Activated CD8-positive, alpha-beta memory T cell treated with anti-CD3 and anti-CD28 coated beads for 36 hours (primary cell): ENCODE data around the gene METTL21C. TPM values are rescaled to one million over a fixed set of nuclear protein-coding genes. Genes with fewer than 3 reads are reported as not detected.

ENCODE experiments used
- CTCF ChIA-PET: fragments of 350-600 bp; sonication (Branson Sonifier 250); formaldehyde crosslinking; loops from one replicate; lab custom pipeline; 2021; ENCODE audit warnings: antibody characterized with exemption; lab: Charles Lee
- POLR2A ChIA-PET: fragments of 350-600 bp; sonication (Branson Sonifier 250); formaldehyde crosslinking; loops from one replicate; lab custom pipeline; 2021; ENCODE audit warnings: antibody characterized with exemption; lab: Charles Lee
- total RNA-seq, 2 experiments: library from RNA; stranded (reverse); gene quantifications; one replicate each; pipeline ENCODE4 v1.2.3, GENCODE V29; 2021

The METTL21C gene
- total RNA-seq, 2 experiments from 2014 or later, result not detected

DNA sequence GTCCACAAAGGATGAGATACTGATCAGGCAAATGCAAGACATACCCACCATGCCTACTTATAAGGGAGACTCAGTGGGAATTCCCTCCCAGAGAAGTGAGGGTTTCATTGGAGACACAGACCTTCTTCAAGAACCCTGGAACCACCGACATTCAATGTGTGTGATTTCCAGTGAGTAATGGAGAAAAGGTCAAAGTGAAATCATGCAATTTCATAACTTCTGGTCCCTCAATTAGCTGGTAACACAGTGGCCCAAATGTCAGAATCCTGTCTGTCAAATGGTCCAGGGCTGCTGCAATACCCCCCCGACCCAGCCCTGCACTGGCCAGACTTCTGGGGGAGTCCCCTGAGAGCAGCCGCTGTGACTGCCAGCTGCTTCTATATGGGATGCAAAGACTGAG is 4.7 kb upstream of the METTL21C start:
- CTCF ChIA-PET, result no interaction called here
- POLR2A ChIA-PET, result no interaction called here

GRCh38 chr13:102698649-102698980 is 3.8 kb upstream of the METTL21C start:
- CTCF ChIA-PET, result no interaction called here
- POLR2A ChIA-PET, result no interaction called here

DNA sequence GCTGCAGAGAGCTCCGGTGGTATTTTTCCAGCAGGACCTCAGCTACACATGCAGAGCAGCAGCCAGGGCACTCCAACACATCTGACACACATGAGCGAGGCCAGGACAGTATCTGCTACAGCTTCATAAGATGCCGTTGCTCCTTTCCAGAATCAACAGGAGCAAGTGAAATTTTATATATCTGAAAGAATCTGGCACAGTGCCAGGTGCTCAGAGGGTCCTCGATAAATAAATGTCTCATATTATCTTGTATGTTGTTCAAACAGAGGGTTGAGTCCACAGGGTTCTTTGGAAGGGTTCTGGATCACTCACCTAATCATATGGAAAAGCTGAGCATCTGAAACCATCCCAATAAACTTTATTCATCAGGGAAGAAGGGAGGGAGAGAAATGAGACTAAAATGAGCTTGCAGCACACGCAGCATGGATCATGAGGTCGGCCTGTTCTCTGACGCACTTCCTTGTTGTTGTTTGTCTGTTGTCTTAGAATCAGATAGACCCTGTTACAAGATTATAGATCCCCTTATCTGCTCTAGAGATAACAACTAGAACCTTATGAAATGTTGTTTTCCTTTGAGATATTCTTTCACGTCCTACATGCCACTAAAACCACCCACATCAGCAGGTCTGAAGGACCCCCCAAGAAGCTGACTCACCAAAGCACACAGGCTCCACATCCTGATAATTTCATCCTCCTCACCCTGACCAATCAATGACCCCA is 3.2 kb upstream of the METTL21C start:
- CTCF ChIA-PET, result no interaction called here
- POLR2A ChIA-PET, result no interaction called here

DNA sequence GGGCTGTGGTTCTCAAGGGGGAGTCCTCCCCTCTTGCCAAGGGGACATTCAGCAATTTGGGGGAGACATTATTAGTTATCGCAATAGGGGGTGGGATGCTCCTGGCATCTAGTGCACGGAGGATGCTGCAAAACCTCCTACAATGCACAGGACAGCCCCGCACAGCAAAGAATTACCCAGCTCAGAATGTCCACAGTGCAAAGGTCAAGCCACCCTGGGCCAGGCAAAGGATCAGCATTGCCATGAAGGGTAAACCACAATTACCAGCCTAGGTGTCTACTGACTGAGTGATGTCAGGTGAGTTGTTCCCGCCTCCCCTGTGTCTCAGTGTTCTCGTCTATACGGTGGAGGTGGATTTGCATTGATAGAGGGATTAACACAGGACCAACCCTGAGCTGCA is 2.4 kb upstream of the METTL21C start:
- CTCF ChIA-PET, result no interaction called here
- POLR2A ChIA-PET, result no interaction called here

- CTCF ChIA-PET, result no interaction called here
- POLR2A ChIA-PET, result no interaction called here
Measured at GRCh38 chr13:102696465-102696864, 1.6 kb upstream of the METTL21C start.

DNA sequence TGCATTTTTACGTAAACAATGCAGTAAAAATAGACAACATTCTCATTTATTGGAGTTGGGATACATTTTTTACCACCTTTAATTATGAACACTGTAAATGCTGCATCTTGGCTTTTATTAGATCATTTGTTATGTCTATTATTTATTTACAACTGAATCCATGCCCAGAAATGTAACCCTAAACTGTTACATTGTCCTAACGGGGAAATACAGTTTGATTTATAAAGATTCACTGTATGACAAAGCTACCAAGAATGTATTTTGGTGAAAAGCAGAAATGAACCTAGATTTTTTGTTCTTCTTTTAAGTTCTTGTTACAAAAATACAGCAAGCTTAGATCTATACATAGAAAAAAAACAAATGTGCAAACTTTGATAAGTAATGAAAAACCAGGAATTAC is 1.1 kb downstream of the METTL21C start:
- POLR2A ChIA-PET, result no interaction called here
- CTCF ChIA-PET, result no interaction called here

- POLR2A ChIA-PET, result no interaction called here
- CTCF ChIA-PET, result no interaction called here
Measured at GRCh38 chr13:102693250-102693649, 1.6 kb downstream of the METTL21C start.

GRCh38 chr13:102692491-102692826 is 2.4 kb downstream of the METTL21C start:
- ChIA-PET POLR2A (no interaction called here), CTCF (no interaction called here)

DNA sequence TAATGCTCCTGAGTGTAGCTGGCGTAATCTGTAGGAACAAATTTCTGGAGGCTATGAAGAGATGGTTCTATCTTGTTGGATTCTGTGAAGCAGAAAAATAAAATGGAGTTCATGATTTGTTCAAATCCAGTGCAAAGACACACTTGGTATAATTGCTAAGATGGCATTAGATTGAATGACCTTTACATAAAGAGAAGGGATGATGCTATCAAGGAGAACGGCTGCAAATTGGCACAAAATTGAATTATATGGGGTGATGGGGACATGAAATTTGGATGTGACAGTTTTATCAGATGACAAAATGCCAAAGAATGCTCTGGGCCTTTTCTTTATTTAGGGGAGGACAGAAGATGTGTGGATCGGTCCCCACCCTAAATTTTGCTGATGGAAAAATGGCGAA is 4.0 kb downstream of the METTL21C start:
- ChIA-PET CTCF (no interaction called here), POLR2A (interaction anchor here (0.6 kb wide), 1 partner anchor 1841 kb away, joined by 3 read pairs; no protein-coding TSS in a partner anchor)

DNA sequence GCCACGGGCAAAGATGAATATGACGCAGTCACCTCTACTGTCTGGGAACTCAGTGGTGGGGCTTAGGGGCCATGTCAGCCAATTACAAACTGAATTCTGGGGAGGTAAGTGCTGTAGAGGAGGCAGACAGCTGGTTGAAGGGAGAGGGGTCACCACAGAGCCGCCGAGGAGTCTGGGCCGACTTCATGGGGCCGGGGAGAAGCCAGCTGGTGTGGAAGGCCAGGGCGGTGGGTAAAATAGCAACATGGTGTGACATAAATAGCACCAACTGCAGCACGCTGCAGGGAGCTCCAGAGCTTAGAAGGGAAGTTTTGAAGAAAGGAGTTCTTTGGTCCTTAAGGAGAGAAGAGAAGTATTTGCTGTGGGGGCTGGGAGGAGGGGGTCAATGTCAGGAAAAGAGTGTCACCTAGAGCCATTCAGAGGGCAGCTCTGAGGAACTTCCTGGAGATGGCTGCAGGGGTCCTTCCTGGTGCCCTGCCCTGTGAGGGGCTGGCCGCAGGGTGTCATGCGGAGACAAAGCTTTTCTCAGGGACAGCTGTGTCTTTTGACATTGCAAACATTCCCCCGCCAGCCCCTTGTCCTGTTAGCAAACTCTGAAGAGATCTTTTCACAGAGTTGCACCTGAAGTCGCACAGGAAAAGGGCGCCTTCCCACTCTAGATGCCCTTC is 6.4 kb downstream of the METTL21C start:
- CTCF ChIA-PET, result no interaction called here
- POLR2A ChIA-PET, result interaction anchor here (0.6 kb wide), 1 partner anchor 108 kb away, joined by 5 read pairs; no protein-coding TSS in a partner anchor

- CTCF ChIA-PET, result no interaction called here
- POLR2A ChIA-PET, result no interaction called here
Measured at GRCh38 chr13:102687520-102687919, 7.3 kb downstream of the METTL21C start.

DNA sequence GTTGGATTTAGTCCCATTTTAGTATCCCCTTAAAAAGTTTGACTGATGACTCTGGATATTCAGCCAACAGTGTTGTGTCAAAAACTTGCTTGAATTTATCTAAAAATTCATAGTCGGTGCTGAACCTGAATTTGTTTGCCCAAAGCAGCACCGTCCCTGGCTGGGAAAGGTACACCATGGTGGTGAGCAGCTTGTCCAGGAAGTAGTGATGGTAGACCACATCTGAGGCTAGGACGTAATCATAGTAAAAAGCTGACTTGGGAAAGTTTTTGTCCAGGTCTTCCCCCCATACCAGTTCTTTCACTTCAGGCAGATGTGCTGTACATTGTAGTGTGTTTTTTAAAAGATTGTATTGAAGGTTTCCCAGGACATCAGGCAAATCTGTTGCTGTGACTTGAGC is 8.8 kb downstream of the METTL21C start:
- ChIA-PET CTCF (no interaction called here), POLR2A (no interaction called here)

DNA sequence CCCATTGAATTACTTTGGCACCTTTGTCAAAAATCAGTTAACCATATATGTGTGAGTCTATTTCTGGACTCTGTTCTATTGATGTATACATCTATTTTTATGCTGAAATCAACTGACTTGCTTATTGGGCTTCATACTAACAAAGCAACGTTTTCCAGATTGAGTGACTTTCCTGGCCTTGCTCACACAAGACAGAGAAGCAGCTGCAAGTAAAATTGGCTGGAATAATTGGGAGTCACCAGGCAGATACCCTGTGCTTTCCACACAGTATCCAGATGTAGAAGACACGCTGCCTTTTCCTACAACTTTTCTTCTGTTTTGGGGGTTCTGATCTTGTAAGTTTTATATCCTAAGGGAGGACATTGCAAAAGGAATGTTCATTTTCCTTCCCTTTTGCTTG is 11.2 kb downstream of the METTL21C start:
- ChIA-PET POLR2A (no interaction called here), CTCF (no interaction called here)

DNA sequence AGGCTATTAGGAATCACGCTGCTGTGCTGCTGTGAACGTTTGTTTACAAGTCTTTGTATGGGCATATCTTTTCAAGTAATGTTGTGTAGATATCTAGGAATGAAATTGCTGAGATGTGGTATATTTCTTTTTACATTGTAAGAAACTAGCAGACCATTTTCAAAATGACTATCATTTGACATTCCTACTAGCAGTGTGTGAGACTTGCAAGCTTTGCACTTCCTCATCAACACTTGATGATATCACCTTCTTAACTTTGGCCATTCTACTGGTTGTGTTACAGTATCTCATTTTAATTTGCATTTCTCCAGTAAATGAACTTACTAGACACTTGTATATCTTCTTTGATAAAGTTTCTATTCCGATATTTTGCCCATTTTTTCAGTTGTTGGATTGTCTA is 12.1 kb downstream of the METTL21C start:
- ChIA-PET CTCF (no interaction called here), POLR2A (no interaction called here)

GRCh38 chr13:102682211-102682610 is 12.6 kb downstream of the METTL21C start:
- POLR2A ChIA-PET, result no interaction called here
- CTCF ChIA-PET, result no interaction called here

DNA sequence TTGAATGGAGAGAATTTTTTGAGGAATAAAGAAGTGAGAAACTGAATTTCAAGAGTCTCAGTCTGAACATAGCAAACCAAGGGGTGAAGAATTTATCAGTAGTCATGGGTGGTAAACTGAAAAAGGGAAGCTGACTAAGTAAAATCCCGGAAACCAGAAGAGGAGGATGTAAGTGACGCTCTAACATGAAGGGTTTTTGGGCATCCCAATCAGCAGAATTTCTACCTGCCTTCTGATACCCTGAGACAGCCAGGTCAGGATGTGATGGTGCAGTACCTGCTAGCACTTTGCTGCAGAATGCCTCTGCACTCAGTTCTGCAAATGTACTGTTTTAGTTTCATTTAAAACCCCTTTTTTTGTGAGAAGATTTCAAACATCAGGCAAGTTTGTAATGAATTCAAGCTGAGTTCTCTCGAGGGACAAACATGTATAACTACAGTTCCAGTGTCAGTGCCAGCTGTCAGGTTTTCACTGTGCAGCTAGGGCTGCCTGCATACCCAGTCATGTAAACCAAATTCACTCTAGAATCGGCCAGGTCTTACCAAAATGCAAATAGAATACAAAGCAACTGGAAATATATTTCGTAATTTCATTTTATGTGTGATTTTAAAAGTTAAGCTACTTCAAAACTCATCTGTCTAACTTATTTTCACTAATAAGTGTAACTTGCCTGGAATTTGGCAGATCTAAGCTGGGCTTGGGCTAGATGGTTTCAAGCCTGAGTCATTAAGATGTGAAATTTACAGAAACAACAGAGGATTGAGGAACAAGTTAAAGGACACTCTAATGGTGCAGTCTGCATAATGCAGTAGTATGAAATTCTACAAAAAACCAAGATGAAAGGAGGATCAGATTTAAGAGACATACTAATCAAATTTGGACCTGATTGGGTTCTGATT is 13.8 kb downstream of the METTL21C start:
- ChIA-PET CTCF (no interaction called here), POLR2A (no interaction called here)

GRCh38 chr13:102680133-102680717 is 14.6 kb downstream of the METTL21C start:
- ChIA-PET CTCF (no interaction called here), POLR2A (no interaction called here)

DNA sequence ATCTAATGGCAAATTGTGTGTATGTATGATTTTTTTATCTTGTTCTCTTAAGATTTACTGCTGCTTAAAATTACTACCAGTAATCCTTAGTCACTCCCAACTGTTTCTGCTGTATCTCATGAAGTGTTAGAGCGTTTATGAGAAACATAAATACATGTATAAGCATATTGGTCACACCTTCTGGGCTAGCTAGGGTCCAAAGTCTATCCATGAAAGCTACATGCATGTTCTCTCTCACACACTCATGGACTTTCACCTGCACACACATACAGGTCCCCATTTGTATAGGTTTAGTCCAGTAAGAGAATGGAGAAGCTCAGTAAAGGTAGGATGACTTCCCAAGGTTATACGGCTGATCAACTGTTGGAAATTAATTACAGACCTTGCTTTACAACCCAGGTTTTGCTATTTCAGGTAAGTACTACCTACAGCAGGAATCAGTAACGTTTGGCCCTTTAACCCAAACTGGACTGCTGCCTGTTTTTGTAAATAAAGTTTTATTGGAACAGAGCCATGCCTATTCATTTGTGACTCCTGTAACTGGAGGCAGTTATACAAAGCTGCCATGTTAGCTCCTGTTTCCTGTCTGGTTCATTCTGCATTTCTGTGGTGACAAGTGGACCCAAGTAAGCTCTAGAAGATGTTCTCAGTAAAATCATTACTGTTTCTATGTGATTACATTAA is 15.3 kb downstream of the METTL21C start:
- CTCF ChIA-PET, result interaction anchor here (1.6 kb wide), 1 partner anchor 121 kb away, joined by 5 read pairs; no protein-coding TSS in a partner anchor
- POLR2A ChIA-PET, result no interaction called here

DNA sequence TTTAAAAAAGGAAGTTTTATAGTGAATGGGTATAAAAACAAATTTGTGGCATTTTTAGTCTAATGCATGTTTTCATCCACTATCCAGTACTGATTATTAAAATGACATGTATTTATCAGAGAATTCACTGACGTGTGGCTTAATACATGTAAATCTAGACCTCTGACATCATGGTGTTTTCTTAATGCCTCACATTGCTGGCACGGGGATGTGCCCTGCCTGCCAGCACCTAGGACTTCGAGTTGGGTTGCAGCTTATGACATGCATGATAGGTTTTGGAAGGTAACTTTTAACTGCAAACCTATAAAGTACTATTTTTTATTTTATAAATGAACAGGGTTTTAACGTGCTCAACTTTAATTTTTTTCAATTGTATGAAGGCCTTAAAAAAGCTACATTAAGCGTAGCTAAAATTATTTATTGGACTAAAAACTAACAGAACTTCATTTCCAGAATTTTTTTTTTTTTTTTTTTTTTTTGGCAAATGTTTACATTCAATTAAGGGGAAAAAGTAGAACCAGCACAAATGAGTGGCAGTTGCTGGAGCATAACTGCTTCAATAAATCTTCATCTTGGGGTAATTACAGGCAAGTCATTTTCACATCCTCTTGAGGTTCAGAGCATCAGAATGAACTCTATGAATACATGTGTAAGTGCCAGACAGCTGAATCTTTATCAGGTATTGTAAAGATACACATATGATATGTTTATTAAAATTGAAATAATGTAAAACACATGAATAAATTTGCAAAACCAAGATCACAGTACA is 16.3 kb downstream of the METTL21C start:
- POLR2A ChIA-PET, result interaction anchor here (0.7 kb wide), 1 partner anchor 82 kb away, joined by 3 read pairs; no protein-coding TSS in a partner anchor
- CTCF ChIA-PET, result interaction anchor here (0.7 to 1.6 kb wide), 2 partner anchors 43 to 122 kb away, joined by 3 to 5 read pairs; no protein-coding TSS in a partner anchor
